WTC11 (cell line): ENCODE results near the gene KCNC3. TPM values are rescaled to one million over a fixed set of nuclear protein-coding genes. Genes with fewer than 3 reads are reported as not detected.
"Not testable (repeated sequence)": the region's sequence is repeated elsewhere in the genome, so short reads cannot be mapped to it uniquely, and the experiment has no call there.

Experiments used
- ATAC-seq: fragments of 200-7000 bp; cut with Tn5 transposase; 2 replicates; pipeline ENCODE4 v1.10.0; 2021; ENCODE audit warnings: mild to moderate bottlenecking, moderate library complexity
- CTCF ChIA-PET: fragments of 300-600 bp; sonication (Branson Sonifier 250); formaldehyde crosslinking; loops from one replicate; lab custom pipeline; 2021; ENCODE audit warnings: antibody characterized with exemption; lab: Charles Lee
- POLR2A ChIA-PET: fragments of 350-600 bp; sonication (Branson Sonifier 250); formaldehyde crosslinking; loops from one replicate; lab custom pipeline; 2021; ENCODE audit warnings: antibody characterized with exemption; lab: Charles Lee
- DNase-seq: peaks from one replicate; pipeline ENCODE4 v3.0.0; 2021; ENCODE audit warnings: low spot score
- H3K27ac Mint-ChIP-seq: 2 replicates; pipeline ENCODE4 v1.8.0; 2021; ENCODE audit warnings: mixed read lengths
- H3K27me3 Mint-ChIP-seq: 2 replicates; pipeline ENCODE4 v1.8.0; 2021; ENCODE audit warnings: low read depth, mild to moderate bottlenecking, moderate library complexity, mixed read lengths
- H3K36me3 Mint-ChIP-seq: 2 replicates; pipeline ENCODE4 v1.8.0; 2021; ENCODE audit warnings: mixed read lengths
- H3K4me1 Mint-ChIP-seq: 2 replicates; pipeline ENCODE4 v1.8.0; 2022; ENCODE audit warnings: mixed read lengths
- H3K4me3 Mint-ChIP-seq: 2 replicates; pipeline ENCODE4 v1.8.0; 2021; ENCODE audit warnings: mild to moderate bottlenecking, moderate library complexity, mixed read lengths
- H3K9me3 Mint-ChIP-seq: 2 replicates; pipeline ENCODE4 v1.8.0; 2021; ENCODE audit warnings: mixed read lengths
- CREB1 ChIP-seq: sonication (generic); formaldehyde crosslinking; IDR thresholded peaks from 2 replicates; pipeline ENCODE4 v1.8.0; 2023; ENCODE audit warnings: mild to moderate bottlenecking, missing genetic modification reagents
- E2F5 ChIP-seq: sonication (generic); formaldehyde crosslinking; IDR thresholded peaks from 2 replicates; pipeline ENCODE4 v1.8.1; 2022; ENCODE audit warnings: mild to moderate bottlenecking, moderate library complexity, missing genetic modification reagents
- FOXP1 ChIP-seq: sonication (generic); formaldehyde crosslinking; IDR thresholded peaks from 2 replicates; pipeline ENCODE4 v1.8.0; 2022; ENCODE audit warnings: missing genetic modification reagents, mild to moderate bottlenecking, moderate library complexity, borderline replicate concordance
- HMGXB4 ChIP-seq: sonication (generic); formaldehyde crosslinking; IDR thresholded peaks from 2 replicates; pipeline ENCODE4 v1.8.1; 2023; ENCODE audit warnings: mild to moderate bottlenecking, moderate library complexity, missing genetic modification reagents
- MXD4 ChIP-seq: fragments of 250-450 bp; sonication (Bioruptor Pico); IDR thresholded peaks from 2 replicates; pipeline ENCODE4 v1.8.0; 2021; ENCODE audit warnings: mild to moderate bottlenecking, moderate library complexity, borderline replicate concordance
- NFYB ChIP-seq: sonication (generic); formaldehyde crosslinking; conservative IDR thresholded peaks from 2 replicates; pipeline ENCODE4 v1.8.0; 2022; ENCODE audit warnings: low read depth, missing genetic modification reagents
- NR2C2 ChIP-seq: sonication (generic); formaldehyde crosslinking; IDR thresholded peaks from 2 replicates; pipeline ENCODE4 v1.8.0; 2022; ENCODE audit warnings: mild to moderate bottlenecking, missing genetic modification reagents
- SP1 ChIP-seq: sonication (generic); formaldehyde crosslinking; conservative IDR thresholded peaks from 2 replicates; pipeline ENCODE4 v1.8.1; 2022; ENCODE audit warnings: missing genetic modification reagents
- TCF7 ChIP-seq: sonication (generic); formaldehyde crosslinking; IDR thresholded peaks from 2 replicates; pipeline ENCODE4 v1.8.0; 2022; ENCODE audit warnings: mild to moderate bottlenecking, low read depth, missing genetic modification reagents, moderate library complexity
- TEAD4 ChIP-seq: sonication (generic); formaldehyde crosslinking; IDR thresholded peaks from 2 replicates; pipeline ENCODE4 v1.8.0; 2022; ENCODE audit warnings: mild to moderate bottlenecking, missing genetic modification reagents
- ZNF416 ChIP-seq: fragments of 250-450 bp; sonication (Bioruptor Pico); IDR thresholded peaks from 2 replicates; pipeline ENCODE4 v1.9.0; 2021; ENCODE audit warnings: mild to moderate bottlenecking, inconsistent platforms
- total RNA-seq: library from RNA; stranded (reverse); gene quantifications from 3 replicates; pipeline ENCODE4 v1.2.3, GENCODE V29; 2021
- TF ChIP-seq, protein P1 (sequence below): sonication (generic); formaldehyde crosslinking; IDR thresholded peaks from 2 replicates; pipeline ENCODE4 v1.8.1; 2022; ENCODE audit warnings: missing genetic modification reagents, borderline replicate concordance
- TF ChIP-seq, protein P2 (sequence below): sonication (generic); formaldehyde crosslinking; IDR thresholded peaks from 2 replicates; pipeline ENCODE4 v1.8.1; 2023; ENCODE audit warnings: mild to moderate bottlenecking, missing genetic modification reagents, moderate library complexity
- TF ChIP-seq, protein P3 (sequence below): fragments of 200-600 bp; IDR thresholded peaks from 2 replicates; pipeline ENCODE4 v1.8.0; 2022; ENCODE audit warnings: antibody characterized with exemption
- TF ChIP-seq, protein P4 (sequence below): sonication (generic); formaldehyde crosslinking; conservative IDR thresholded peaks from 2 replicates; pipeline ENCODE4 v1.8.1; 2023; ENCODE audit warnings: mild to moderate bottlenecking, low read depth, missing genetic modification reagents, moderate library complexity
- TF ChIP-seq, protein P5 (sequence below): fragments of 250-450 bp; sonication (Bioruptor Pico); IDR thresholded peaks from 2 replicates; pipeline ENCODE4 v2.1.2; 2022; ENCODE audit warnings: mild to moderate bottlenecking, moderate library complexity

Gene KCNC3
- total RNA-seq, 1 experiment from 2014 or later, result 8.5 TPM

GRCh38 chr19:50330365-50331078 lies 1.3 kb upstream of the KCNC3 start:
- ATAC-seq, result peak; percentile 24
- Mint-ChIP-seq H3K4me3 (peak overlapping the region; percentile 94), H3K9me3 (no peaks in the 10 kb centered on the region), H3K36me3 (no peaks in the 10 kb centered on the region), H3K27ac (peak overlapping the region; percentile 98), H3K4me1 (peaks cover 50% of the 10 kb centered on the region), H3K27me3 (peaks cover 43% of the 10 kb centered on the region)
- ChIA-PET POLR2A (no interaction called here), CTCF (interaction anchor here (2.4 to 3.3 kb wide), 5 partner anchors 15 to 78 kb away, joined by 14 to 58 read pairs (median 20); no protein-coding TSS in a partner anchor)
- peak; percentile 96 for DNase-seq
- no peak for TF ChIP-seq CREB1 (CRISPR knock-in tag)
- peak; percentile 52 for TF ChIP-seq SP1 (CRISPR knock-in tag)
- TF ChIP-seq FOXP1 (CRISPR knock-in tag), result peak; percentile 45; the same call in 1 of the 2 replicates
- TF ChIP-seq E2F5, result no peak
- TF ChIP-seq, protein P1, sequence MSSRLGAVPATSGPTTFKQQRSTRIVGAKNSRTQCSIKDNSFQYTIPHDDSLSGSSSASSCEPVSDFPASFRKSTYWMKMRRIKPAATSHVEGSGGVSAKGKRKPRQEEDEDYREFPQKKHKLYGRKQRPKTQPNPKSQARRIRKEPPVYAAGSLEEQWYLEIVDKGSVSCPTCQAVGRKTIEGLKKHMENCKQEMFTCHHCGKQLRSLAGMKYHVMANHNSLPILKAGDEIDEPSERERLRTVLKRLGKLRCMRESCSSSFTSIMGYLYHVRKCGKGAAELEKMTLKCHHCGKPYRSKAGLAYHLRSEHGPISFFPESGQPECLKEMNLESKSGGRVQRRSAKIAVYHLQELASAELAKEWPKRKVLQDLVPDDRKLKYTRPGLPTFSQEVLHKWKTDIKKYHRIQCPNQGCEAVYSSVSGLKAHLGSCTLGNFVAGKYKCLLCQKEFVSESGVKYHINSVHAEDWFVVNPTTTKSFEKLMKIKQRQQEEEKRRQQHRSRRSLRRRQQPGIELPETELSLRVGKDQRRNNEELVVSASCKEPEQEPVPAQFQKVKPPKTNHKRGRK, result no peak
- 0 out of 2 replicates have a peak, but pooled peaks have one; percentile 9 for TF ChIP-seq ZNF416 (CRISPR knock-in tag)

GRCh38 chr19:50329926-50330294 lies 733 bp upstream of the KCNC3 start:
- not testable (repeated sequence) for ATAC-seq, H3K36me3 Mint-ChIP-seq, H3K9me3 Mint-ChIP-seq, DNase-seq
- Mint-ChIP-seq H3K27ac (peak overlapping the region; percentile 98), H3K27me3 (peaks cover 37% of the 10 kb centered on the region), H3K4me3 (peak overlapping the region; percentile 85), H3K4me1 (peaks cover 48% of the 10 kb centered on the region)
- POLR2A ChIA-PET, result interaction anchor here (1.0 to 2.1 kb wide), 3 partner anchors 14 to 46 kb away, joined by 3 to 20 read pairs (median 4); no protein-coding TSS in a partner anchor
- TF ChIP-seq CREB1 (CRISPR knock-in tag), result 0 out of 2 replicates have a peak, but pooled peaks have one; percentile 12
- TF ChIP-seq ZNF416 (CRISPR knock-in tag), result 0 out of 2 replicates have a peak, but pooled peaks have one; percentile 3
- CTCF ChIA-PET, result interaction anchor here (0.8 to 3.3 kb wide), 15 partner anchors 14 to 236 kb away, joined by 3 to 58 read pairs (median 10); partner anchors contain the start of gene MYH14

GRCh38 chr19:50328873-50329145 lies 368 bp downstream of the KCNC3 start:
- ChIA-PET POLR2A (interaction anchor here (0.6 to 2.1 kb wide), 14 partner anchors 10 to 393 kb away, joined by 3 to 20 read pairs (median 3); partner anchors contain the start of gene MYH14), CTCF (interaction anchor here (0.6 to 3.3 kb wide), 42 partner anchors 13 to 414 kb away, joined by 3 to 58 read pairs (median 5); partner anchors contain the start of genes JOSD2 and MYH14)
- Mint-ChIP-seq H3K9me3 (no peaks in the 10 kb centered on the region), H3K36me3 (peaks cover under 1% of the 10 kb centered on the region; the same call in 1 of the 2 replicates), H3K27me3 (peaks cover 35% of the 10 kb centered on the region), H3K4me1 (peaks cover 48% of the 10 kb centered on the region), H3K27ac (no peak overlapping the region), H3K4me3 (no peak overlapping the region)
- ATAC-seq (no peak), DNase-seq (no peak)
- no peak for TF ChIP-seq E2F5
- TF ChIP-seq NFYB, result no peak
- no peak for TF ChIP-seq TEAD4
- no peak for TF ChIP-seq HMGXB4 (CRISPR knock-in tag)
- no peak for TF ChIP-seq MXD4 (CRISPR knock-in tag)
- TF ChIP-seq, protein P2, sequence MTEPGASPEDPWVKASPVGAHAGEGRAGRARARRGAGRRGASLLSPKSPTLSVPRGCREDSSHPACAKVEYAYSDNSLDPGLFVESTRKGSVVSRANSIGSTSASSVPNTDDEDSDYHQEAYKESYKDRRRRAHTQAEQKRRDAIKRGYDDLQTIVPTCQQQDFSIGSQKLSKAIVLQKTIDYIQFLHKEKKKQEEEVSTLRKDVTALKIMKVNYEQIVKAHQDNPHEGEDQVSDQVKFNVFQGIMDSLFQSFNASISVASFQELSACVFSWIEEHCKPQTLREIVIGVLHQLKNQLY (CRISPR knock-in tag), result no peak
- TF ChIP-seq, protein P3, sequence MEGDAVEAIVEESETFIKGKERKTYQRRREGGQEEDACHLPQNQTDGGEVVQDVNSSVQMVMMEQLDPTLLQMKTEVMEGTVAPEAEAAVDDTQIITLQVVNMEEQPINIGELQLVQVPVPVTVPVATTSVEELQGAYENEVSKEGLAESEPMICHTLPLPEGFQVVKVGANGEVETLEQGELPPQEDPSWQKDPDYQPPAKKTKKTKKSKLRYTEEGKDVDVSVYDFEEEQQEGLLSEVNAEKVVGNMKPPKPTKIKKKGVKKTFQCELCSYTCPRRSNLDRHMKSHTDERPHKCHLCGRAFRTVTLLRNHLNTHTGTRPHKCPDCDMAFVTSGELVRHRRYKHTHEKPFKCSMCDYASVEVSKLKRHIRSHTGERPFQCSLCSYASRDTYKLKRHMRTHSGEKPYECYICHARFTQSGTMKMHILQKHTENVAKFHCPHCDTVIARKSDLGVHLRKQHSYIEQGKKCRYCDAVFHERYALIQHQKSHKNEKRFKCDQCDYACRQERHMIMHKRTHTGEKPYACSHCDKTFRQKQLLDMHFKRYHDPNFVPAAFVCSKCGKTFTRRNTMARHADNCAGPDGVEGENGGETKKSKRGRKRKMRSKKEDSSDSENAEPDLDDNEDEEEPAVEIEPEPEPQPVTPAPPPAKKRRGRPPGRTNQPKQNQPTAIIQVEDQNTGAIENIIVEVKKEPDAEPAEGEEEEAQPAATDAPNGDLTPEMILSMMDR, result no peak
- no peak for TF ChIP-seq TCF7
- TF ChIP-seq NR2C2 (CRISPR knock-in tag), result no peak
- TF ChIP-seq, protein P4, sequence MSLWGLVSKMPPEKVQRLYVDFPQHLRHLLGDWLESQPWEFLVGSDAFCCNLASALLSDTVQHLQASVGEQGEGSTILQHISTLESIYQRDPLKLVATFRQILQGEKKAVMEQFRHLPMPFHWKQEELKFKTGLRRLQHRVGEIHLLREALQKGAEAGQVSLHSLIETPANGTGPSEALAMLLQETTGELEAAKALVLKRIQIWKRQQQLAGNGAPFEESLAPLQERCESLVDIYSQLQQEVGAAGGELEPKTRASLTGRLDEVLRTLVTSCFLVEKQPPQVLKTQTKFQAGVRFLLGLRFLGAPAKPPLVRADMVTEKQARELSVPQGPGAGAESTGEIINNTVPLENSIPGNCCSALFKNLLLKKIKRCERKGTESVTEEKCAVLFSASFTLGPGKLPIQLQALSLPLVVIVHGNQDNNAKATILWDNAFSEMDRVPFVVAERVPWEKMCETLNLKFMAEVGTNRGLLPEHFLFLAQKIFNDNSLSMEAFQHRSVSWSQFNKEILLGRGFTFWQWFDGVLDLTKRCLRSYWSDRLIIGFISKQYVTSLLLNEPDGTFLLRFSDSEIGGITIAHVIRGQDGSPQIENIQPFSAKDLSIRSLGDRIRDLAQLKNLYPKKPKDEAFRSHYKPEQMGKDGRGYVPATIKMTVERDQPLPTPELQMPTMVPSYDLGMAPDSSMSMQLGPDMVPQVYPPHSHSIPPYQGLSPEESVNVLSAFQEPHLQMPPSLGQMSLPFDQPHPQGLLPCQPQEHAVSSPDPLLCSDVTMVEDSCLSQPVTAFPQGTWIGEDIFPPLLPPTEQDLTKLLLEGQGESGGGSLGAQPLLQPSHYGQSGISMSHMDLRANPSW (CRISPR knock-in tag), result no peak
- TF ChIP-seq CREB1 (CRISPR knock-in tag), result no peak
- TF ChIP-seq, protein P5, sequence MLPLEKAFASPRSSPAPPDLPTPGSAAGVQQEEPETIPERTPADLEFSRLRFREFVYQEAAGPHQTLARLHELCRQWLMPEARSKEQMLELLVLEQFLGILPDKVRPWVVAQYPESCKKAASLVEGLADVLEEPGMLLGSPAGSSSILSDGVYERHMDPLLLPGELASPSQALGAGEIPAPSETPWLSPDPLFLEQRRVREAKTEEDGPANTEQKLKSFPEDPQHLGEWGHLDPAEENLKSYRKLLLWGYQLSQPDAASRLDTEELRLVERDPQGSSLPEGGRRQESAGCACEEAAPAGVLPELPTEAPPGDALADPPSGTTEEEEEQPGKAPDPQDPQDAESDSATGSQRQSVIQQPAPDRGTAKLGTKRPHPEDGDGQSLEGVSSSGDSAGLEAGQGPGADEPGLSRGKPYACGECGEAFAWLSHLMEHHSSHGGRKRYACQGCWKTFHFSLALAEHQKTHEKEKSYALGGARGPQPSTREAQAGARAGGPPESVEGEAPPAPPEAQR (CRISPR knock-in tag), result no peak
